RWPE2 (cell line): ENCODE measurements around the gene ARFGAP3.
"Not testable (repeated sequence)": the region's sequence is repeated elsewhere in the genome, so short reads cannot be mapped to it uniquely, and the experiment has no call there.

Source experiments
- ATAC-seq: fragments of 200-7000 bp; cut with Tn5 transposase; 3 replicates; pipeline ENCODE4 v1.9.1; 2021; ENCODE audit warnings: low read depth
- DNase-seq: peaks from one replicate; pipeline ENCODE4 v3.0.0-alpha.2; 2020; ENCODE audit warnings: low spot score
- H3K27ac ChIP-seq: fragments of 450-650 bp; 2 replicates; pipeline ENCODE4 v1.5.1; 2017; ENCODE audit warnings: mild to moderate bottlenecking; ENCODE audit not compliant: poor library complexity, severe bottlenecking
- H3K27me3 ChIP-seq: fragments of 250-450 bp; sonication (Bioruptor Pico); 2 replicates; pipeline ENCODE4 v1.5.1; 2021; ENCODE audit warnings: mild to moderate bottlenecking, moderate library complexity; ENCODE audit not compliant: insufficient read depth, poor library complexity, severe bottlenecking
- H3K36me3 ChIP-seq: fragments of 250-450 bp; sonication (Bioruptor Pico); 2 replicates; pipeline ENCODE4 v1.5.1; 2020; ENCODE audit warnings: low read depth, mild to moderate bottlenecking, moderate library complexity
- H3K4me1 ChIP-seq: fragments of 250-450 bp; sonication (Bioruptor Pico); 2 replicates; pipeline ENCODE4 v1.5.1; 2021; ENCODE audit warnings: mild to moderate bottlenecking, moderate library complexity; ENCODE audit not compliant: insufficient read depth, poor library complexity, severe bottlenecking
- H3K4me3 ChIP-seq: fragments of 250-450 bp; sonication (Bioruptor Pico); 2 replicates; pipeline ENCODE4 v1.5.1; 2021; ENCODE audit warnings: mild to moderate bottlenecking, moderate library complexity; ENCODE audit not compliant: severe bottlenecking
- H3K9me3 ChIP-seq: fragments of 250-450 bp; sonication (Bioruptor Pico); 2 replicates; pipeline ENCODE4 v1.5.1; 2021; ENCODE audit warnings: mild to moderate bottlenecking, moderate library complexity; ENCODE audit not compliant: severe bottlenecking
- TF ChIP-seq, protein P1 (sequence below): fragments of 450-650 bp; IDR thresholded peaks from one replicate; pipeline ENCODE4 v1.5.1; 2017; ENCODE audit warnings: mild to moderate bottlenecking, moderate library complexity; ENCODE audit not compliant: poor library complexity, severe bottlenecking

Gene ARFGAP3

DNA sequence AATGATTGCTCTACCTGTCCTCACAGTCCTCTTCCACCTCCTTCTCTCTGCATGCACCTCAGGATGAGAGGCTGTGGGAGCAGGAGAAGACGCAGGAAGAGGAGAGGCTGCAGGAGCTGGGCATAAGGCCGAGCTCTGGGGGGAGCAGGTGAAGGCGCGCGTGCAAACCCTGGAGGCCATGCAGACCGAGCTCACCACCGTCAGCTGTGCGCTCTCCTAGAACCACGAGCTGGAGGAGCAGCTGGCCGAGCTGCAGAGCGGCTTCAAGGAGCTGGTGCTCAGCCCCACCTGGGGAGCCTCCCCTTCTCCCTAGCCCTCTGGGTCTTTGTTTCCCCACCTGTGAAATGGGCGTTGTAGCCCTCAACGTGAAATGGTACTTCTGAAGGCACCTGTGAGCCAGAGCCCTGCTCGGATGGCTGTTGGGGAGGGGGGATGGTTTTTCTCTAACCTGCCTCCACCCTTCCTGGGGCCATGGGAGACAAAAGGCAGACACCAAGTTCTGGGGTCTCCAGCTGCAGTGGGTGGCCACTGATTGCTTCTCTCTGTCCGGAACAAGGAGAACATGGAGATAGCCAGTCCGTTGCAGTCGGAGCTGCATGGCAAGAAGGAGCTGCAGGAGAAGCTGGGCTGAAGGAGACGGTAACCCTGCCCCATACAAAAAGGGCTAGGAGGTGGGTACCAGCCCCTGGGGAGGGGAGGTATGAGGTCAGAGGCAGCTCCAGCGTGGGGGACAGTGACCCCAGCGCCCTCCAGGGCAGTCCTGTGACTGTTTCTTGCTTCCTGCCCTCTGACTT is 71.2 kb downstream of the ARFGAP3 start:
- no peaks in the 10 kb centered on the region for H3K36me3 ChIP-seq
- DNase-seq (no peak), ATAC-seq (no peak)
- no peaks in the 10 kb centered on the region for H3K9me3 ChIP-seq
- no peak overlapping the region for H3K4me3 ChIP-seq
- H3K4me1 ChIP-seq: no peaks in the 10 kb centered on the region
- H3K27me3 ChIP-seq: no peaks in the 10 kb centered on the region
- H3K27ac ChIP-seq: no peak overlapping the region
- TF ChIP-seq, protein P1, sequence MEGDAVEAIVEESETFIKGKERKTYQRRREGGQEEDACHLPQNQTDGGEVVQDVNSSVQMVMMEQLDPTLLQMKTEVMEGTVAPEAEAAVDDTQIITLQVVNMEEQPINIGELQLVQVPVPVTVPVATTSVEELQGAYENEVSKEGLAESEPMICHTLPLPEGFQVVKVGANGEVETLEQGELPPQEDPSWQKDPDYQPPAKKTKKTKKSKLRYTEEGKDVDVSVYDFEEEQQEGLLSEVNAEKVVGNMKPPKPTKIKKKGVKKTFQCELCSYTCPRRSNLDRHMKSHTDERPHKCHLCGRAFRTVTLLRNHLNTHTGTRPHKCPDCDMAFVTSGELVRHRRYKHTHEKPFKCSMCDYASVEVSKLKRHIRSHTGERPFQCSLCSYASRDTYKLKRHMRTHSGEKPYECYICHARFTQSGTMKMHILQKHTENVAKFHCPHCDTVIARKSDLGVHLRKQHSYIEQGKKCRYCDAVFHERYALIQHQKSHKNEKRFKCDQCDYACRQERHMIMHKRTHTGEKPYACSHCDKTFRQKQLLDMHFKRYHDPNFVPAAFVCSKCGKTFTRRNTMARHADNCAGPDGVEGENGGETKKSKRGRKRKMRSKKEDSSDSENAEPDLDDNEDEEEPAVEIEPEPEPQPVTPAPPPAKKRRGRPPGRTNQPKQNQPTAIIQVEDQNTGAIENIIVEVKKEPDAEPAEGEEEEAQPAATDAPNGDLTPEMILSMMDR: no peak

DNA sequence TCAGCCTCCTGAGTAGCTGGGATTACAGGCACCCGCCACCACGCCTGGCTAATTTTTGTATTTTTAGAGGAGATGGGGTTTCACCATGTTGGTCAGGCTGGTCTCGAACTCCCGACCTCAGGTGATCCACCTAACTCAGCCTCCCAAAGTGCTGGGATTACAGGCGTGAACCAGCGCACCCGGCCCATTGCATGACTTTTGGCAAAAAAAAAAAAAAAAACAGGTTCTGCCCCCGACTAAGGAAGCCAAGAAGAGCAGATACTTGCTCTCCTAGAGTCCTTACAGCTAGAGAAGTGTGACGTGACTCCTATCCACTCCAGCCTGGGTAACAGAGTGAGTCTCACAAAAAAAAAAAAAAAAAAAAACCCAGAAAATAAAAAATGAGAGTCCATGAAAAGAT is 74.8 kb downstream of the ARFGAP3 start:
- H3K27me3 ChIP-seq, H3K4me1 ChIP-seq, H3K27ac ChIP-seq, H3K4me3 ChIP-seq, DNase-seq, ATAC-seq, H3K36me3 ChIP-seq, H3K9me3 ChIP-seq: not testable (repeated sequence)

DNA sequence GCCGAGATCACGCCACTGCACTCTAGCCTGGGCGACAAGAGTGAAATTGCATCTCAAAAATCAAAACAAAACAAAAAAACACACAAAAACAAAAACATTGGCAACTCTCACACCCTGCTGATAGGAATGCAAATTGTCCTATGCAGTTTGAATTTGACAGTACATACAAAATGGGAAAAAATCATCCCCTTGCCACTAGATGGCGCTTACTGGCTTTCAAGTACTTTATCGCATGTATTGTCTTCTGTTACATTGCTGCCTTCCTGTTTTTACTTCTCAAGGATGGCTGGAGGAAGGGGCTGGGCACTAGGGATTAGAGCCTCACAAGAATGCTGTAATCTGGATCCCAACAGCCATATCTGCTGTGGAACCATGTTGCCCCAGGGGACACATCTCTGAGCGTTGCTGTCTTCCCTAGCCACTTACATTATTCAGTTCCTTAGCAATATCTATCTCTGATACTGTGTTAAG is 77.0 kb downstream of the ARFGAP3 start:
- no peaks in the 10 kb centered on the region for H3K36me3 ChIP-seq
- no peaks in the 10 kb centered on the region for H3K4me1 ChIP-seq
- DNase-seq: no peak
- H3K27me3 ChIP-seq: no peaks in the 10 kb centered on the region
- H3K27ac ChIP-seq: no peak overlapping the region
- peak; percentile 95 for ATAC-seq
- no peak overlapping the region for H3K4me3 ChIP-seq
- TF ChIP-seq, protein P1: peak; percentile 90
- H3K9me3 ChIP-seq: no peaks in the 10 kb centered on the region

DNA sequence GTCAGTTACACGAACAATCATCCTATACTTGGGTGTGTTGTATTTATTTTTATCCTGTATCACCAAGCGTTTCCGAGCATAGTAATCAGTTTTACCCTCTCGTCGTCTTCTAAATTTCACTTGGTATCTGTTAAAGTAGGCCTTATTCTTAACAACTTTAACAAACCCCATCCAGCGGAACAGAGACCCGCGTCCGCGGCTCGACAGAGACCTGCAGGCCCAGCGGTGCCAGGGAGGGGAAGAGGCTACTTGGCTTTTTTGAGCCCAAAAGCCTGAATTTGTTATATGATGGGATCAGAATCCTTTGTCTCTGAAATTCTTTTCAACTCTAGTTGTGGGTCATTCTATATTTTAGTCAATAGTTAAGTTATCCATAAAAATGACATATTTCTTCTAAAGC is 79.9 kb downstream of the ARFGAP3 start:
- H3K27me3 ChIP-seq: no peaks in the 10 kb centered on the region
- TF ChIP-seq, protein P1: no peak
- H3K4me1 ChIP-seq: no peaks in the 10 kb centered on the region
- DNase-seq (no peak), ATAC-seq (no peak)
- no peak overlapping the region for H3K4me3 ChIP-seq
- no peaks in the 10 kb centered on the region for H3K36me3 ChIP-seq
- no peak overlapping the region for H3K27ac ChIP-seq
- H3K9me3 ChIP-seq: no peaks in the 10 kb centered on the region

DNA sequence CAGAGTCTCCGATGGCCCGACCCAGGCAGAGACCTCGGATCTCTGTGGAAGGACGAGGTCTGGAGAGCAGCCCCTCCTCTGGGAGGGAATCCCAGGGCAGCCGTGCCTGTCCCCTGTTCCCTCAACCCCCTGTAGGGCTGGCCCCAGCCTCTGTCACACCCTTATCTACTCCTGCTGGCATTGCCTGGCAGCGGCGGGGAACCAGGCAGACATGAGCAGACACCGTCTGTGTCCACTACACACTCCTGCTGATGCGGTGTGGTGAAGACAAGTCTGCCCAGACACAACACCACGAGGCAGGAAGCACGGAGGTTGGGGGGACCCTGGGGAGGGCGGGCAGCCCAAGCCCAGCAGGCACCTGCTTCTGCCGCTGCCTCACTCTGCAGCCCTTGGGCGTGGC is 83.9 kb downstream of the ARFGAP3 start:
- H3K36me3 ChIP-seq: no peaks in the 10 kb centered on the region
- H3K4me3 ChIP-seq: no peak overlapping the region
- TF ChIP-seq, protein P1: no peak
- H3K27ac ChIP-seq: no peak overlapping the region
- DNase-seq (no peak), ATAC-seq (no peak)
- H3K9me3 ChIP-seq: no peaks in the 10 kb centered on the region
- peaks cover 5% of the 10 kb centered on the region for H3K4me1 ChIP-seq
- H3K27me3 ChIP-seq: no peaks in the 10 kb centered on the region
